ENCODE results near the gene BLOC1S1.

BLOC1S1 gene

DNA sequence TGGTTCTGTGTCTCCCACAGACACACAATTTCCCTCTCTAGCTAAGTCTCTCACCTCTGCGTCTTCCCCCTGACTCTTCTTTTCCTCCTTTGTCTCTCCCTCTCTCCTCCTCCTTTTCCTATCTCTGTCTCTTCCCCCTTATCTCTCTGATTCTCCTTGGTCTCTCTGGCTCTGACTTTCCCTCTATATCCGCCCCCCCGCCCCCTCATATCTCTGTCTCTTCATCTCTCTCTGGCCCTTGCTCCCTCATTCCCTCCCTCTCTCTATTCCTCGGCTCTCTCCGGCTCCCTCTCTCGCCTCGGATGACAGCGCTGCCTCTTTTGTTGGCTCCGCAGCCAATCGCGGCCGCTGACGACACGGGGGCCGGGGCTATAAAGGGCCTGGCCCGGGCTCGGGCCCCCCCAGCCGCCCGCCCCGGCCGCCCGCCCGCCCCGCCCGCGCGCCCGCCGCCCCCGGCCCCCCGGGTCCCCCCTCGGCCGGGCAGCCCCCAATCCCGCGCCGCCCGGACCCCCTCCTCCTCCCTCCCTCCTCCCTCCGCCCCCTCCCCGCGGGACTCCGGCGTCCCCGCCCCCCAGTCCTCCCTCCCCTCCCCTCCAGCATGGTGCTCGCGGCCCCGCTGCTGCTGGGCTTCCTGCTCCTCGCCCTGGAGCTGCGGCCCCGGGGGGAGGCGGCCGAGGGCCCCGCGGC is 27.0 kb downstream of the BLOC1S1 start, which contains the start of gene GDF11:
TSS of gene GDF11 (plus strand) at position 404 of the 687 bp plus-strand sequence. CDS start at position 599, 195 bp downstream.
- TF ChIP-seq ZBTB7A (IDR thresholded peaks at IDR 0.05; ENCODE audit: low read depth) (0 out of 2 replicates have a peak, but pooled peaks have one; percentile 59), TAF1 (IDR thresholded peaks at IDR 0.05; ENCODE audit: low read depth) (no peak; the same call in 1 of the 2 replicates)

DNA sequence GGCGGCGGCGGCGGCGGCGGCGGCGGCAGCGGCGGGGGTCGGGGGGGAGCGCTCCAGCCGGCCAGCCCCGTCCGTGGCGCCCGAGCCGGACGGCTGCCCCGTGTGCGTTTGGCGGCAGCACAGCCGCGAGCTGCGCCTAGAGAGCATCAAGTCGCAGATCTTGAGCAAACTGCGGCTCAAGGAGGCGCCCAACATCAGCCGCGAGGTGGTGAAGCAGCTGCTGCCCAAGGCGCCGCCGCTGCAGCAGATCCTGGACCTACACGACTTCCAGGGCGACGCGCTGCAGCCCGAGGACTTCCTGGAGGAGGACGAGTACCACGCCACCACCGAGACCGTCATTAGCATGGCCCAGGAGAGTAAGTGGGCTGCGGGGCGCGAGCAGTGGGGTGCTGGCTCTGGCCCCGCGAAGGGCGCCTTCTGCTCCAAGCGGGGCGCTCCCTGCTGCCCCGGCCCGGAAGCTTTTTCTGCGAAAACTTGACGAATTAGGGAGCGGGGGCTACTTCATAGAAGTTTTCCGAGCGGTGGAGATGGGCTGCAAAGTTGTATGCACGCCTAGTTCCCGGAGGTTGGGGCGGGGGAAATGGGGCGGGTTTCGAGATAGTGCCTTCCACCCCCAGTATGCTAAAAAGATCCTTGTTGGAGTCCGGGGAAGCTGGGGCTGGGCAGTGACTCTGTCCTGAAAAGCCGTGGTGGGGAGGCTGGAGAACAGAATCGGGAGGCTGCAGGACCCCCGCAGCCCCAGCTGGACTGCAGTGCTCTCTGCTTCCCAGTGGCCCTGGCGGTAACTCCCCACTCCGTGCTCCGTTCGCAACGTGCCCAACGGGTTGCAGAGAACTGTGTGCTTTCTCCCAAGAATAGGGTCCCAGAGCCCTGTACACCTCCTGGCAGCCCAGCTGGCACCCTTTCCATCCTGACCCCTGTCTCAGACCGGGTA is 27.8 kb downstream of the BLOC1S1 start:
- TF ChIP-seq ZBTB7A (IDR thresholded peaks at IDR 0.05; ENCODE audit: low read depth) (no peak; the same call in 1 of the 2 replicates), EP300 (IDR thresholded peaks at IDR 0.05; ENCODE audit: borderline replicate concordance) (0 out of 2 replicates have a peak, but pooled peaks have one; percentile 32), RAD21 (IDR thresholded peaks at IDR 0.05; ENCODE audit: low read depth) (peak; percentile 14; the same call in 1 of the 2 replicates), MAX (IDR thresholded peaks at IDR 0.05) (peak; percentile 85), TEAD4 (IDR thresholded peaks at IDR 0.05) (no peak)

GRCh38 chr12:55744340-55745030 is 28.6 kb downstream of the BLOC1S1 start:
- TF ChIP-seq NFIC (IDR thresholded peaks at IDR 0.05) (no peak), MAX (IDR thresholded peaks at IDR 0.05) (no peak), TCF12 (IDR thresholded peaks at IDR 0.05; ENCODE audit: low read depth) (no peak), TAF1 (IDR thresholded peaks at IDR 0.05; ENCODE audit: low read depth) (no peak), ZBTB7A (IDR thresholded peaks at IDR 0.05; ENCODE audit: low read depth) (no peak), CREB1 (IDR thresholded peaks at IDR 0.05; ENCODE audit: low read depth) (no peak)

- no peak for TF ChIP-seq TEAD4 (IDR thresholded peaks at IDR 0.05)
- no peak for TF ChIP-seq TAF1 (IDR thresholded peaks at IDR 0.05; ENCODE audit: low read depth)
- TF ChIP-seq REST (IDR thresholded peaks at IDR 0.05; ENCODE audit: low read depth): no peak
- no peak for TF ChIP-seq TCF12 (IDR thresholded peaks at IDR 0.05; ENCODE audit: low read depth)
- no peak for TF ChIP-seq CREB1 (IDR thresholded peaks at IDR 0.05; ENCODE audit: low read depth)
- TF ChIP-seq EGR1 (IDR thresholded peaks at IDR 0.05): no peak
- TF ChIP-seq, protein P1, sequence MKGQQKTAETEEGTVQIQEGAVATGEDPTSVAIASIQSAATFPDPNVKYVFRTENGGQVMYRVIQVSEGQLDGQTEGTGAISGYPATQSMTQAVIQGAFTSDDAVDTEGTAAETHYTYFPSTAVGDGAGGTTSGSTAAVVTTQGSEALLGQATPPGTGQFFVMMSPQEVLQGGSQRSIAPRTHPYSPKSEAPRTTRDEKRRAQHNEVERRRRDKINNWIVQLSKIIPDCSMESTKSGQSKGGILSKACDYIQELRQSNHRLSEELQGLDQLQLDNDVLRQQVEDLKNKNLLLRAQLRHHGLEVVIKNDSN (IDR thresholded peaks at IDR 0.05): no peak
- no peak for TF ChIP-seq ZBTB7A (IDR thresholded peaks at IDR 0.05; ENCODE audit: low read depth)
- TF ChIP-seq RAD21 (IDR thresholded peaks at IDR 0.05; ENCODE audit: low read depth): no peak
- TF ChIP-seq CEBPB (IDR thresholded peaks at IDR 0.05): no peak
- TF ChIP-seq EP300 (IDR thresholded peaks at IDR 0.05; ENCODE audit: borderline replicate concordance): no peak
- TF ChIP-seq NFIC (IDR thresholded peaks at IDR 0.05): no peak
- TF ChIP-seq YY1 (IDR thresholded peaks at IDR 0.05; ENCODE audit: low read depth): no peak
- no peak for TF ChIP-seq FOXM1 (IDR thresholded peaks at IDR 0.05; ENCODE audit: borderline replicate concordance, low read depth)
- no peak for TF ChIP-seq MAX (IDR thresholded peaks at IDR 0.05)
Observed at GRCh38 chr12:55745361-55746173, 29.7 kb downstream of the BLOC1S1 start.

- TF ChIP-seq YY1 (IDR thresholded peaks at IDR 0.05; ENCODE audit: low read depth) (no peak), TEAD4 (IDR thresholded peaks at IDR 0.05) (no peak), EGR1 (IDR thresholded peaks at IDR 0.05) (no peak), NFIC (IDR thresholded peaks at IDR 0.05) (no peak), TAF1 (IDR thresholded peaks at IDR 0.05; ENCODE audit: low read depth) (no peak), FOXM1 (IDR thresholded peaks at IDR 0.05; ENCODE audit: borderline replicate concordance, low read depth) (no peak), REST (IDR thresholded peaks at IDR 0.05; ENCODE audit: low read depth) (no peak), MAX (IDR thresholded peaks at IDR 0.05) (no peak), RAD21 (IDR thresholded peaks at IDR 0.05; ENCODE audit: low read depth) (no peak), CREB1 (IDR thresholded peaks at IDR 0.05; ENCODE audit: low read depth) (no peak), TCF12 (IDR thresholded peaks at IDR 0.05; ENCODE audit: low read depth) (no peak), CEBPB (IDR thresholded peaks at IDR 0.05) (no peak), ZBTB7A (IDR thresholded peaks at IDR 0.05; ENCODE audit: low read depth) (no peak), EP300 (IDR thresholded peaks at IDR 0.05; ENCODE audit: borderline replicate concordance) (no peak)
- TF ChIP-seq, protein P1 (IDR thresholded peaks at IDR 0.05): no peak
Observed at GRCh38 chr12:55746174-55746912, 30.5 kb downstream of the BLOC1S1 start.

All from Ishikawa (cell line).